GM12891 (cell line): ENCODE measurements around the gene TIGD2. TPM values are rescaled to one million over a fixed set of nuclear protein-coding genes. Genes with fewer than 3 reads are reported as not detected.
A peak's percentile ranks its signal among the peaks of the same experiment; 100 is the strongest.

Source experiments
- DNase-seq: peaks from one replicate; pipeline ENCODE4 v3.0.0; 2011; ENCODE audit warnings: low spot score; ENCODE audit not compliant: insufficient read length
- FAIRE-seq: peaks from 2 replicates; lab custom pipeline; 2011; peaks lifted over from hg19 to GRCh38; lab: Jason Lieb, UNC
- PAX5 ChIP-seq: IDR thresholded peaks from 2 replicates; pipeline ENCODE4 v1.6.1; 2011; ENCODE audit warnings: low read length, moderate library complexity, mild to moderate bottlenecking; ENCODE audit not compliant: insufficient read depth, severe bottlenecking
- POLR2A ChIP-seq: IDR thresholded peaks from 2 replicates; pipeline ENCODE4 v1.6.1; 2011; ENCODE audit warnings: low read depth, low read length, control low read depth
- POLR2AphosphoS5 ChIP-seq: IDR thresholded peaks from 2 replicates; pipeline ENCODE4 v1.6.1; 2011; ENCODE audit warnings: low read depth, low read length, control low read depth
- POU2F2 ChIP-seq: IDR thresholded peaks from 2 replicates; pipeline ENCODE4 v1.6.1; 2011; ENCODE audit warnings: low read depth, mild to moderate bottlenecking, control low read depth, low read length, moderate library complexity
- SPI1 ChIP-seq: IDR thresholded peaks from 2 replicates; pipeline ENCODE4 v1.6.1; 2011; ENCODE audit warnings: low read depth, low read length, control low read depth
- TAF1 ChIP-seq: IDR thresholded peaks from 2 replicates; pipeline ENCODE4 v1.6.1; 2011; ENCODE audit warnings: low read depth, low read length, control low read depth
- polyA plus RNA-seq: library from polyadenylated mRNA; unstranded; fragments of >200 nt; gene quantifications from one replicate; pipeline ENCODE4 v1.2.1, GENCODE V29; 2012; ENCODE audit warnings: low read depth, missing spikeins, inconsistent platforms; ENCODE audit not compliant: missing spikeins

The TIGD2 gene
- 1.8 TPM for polyA plus RNA-seq

GRCh38 chr4:89110986-89111832, at the start of gene TIGD2:
Gene TIGD2 (plus strand): TSS chr4:89111533. CDS start chr4:89112975, 1,442 bp downstream.
- peak; percentile 96 for DNase-seq
- FAIRE-seq: peak; percentile 87

DNA sequence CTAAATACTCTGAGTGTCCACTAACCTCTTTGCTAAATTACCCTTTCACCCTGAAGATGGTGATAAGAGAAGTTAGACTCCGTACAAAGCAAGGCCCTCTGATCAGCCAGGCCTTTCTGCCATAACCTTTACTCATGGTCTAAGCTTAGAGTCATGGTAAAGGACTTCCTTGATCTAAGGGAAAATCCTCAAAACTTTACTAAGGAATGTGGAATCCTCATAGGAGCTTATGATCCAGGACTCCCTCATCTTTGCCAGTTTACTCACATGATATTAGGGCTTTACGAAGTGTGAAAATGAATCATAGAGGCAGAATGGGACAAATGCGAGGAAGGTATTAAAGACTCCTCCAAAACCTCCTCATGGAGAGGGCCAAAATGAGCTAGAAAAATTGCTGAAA, 46.5 kb upstream of the TIGD2 start:
- no peak for FAIRE-seq
- DNase-seq: no peak
- TF ChIP-seq POLR2AphosphoS5 (no peak), TAF1 (no peak), SPI1 (no peak), PAX5 (no peak), POU2F2 (no peak), POLR2A (no peak)

More at GRCh38 chr4:89110986-89111832, at the start of gene TIGD2:
- TF ChIP-seq POLR2A (peak; percentile 62; the same call in 1 of the 2 replicates), TAF1 (peak; percentile 27; the same call in 1 of the 2 replicates), SPI1 (no peak), POU2F2 (no peak), PAX5 (no peak), POLR2AphosphoS5 (peak; percentile 80)

DNA sequence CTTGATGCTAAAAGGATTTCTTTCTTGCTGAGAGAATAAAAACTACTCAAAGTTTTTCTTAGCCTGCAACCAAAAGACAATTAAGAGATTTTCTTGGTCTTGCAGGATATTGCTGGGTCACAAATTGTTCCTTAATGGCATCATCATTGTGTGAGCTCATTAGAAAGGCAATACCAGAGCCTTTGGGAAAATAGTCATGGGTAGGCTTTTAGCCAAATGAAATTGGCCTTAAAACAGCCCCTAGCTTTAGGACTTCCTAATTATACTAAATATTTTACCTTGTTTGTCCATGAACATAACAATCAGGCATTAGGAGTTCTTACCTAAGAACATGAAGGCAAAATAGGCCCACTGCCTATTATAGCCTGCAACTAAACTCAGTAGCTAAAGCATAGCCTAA, 43.9 kb upstream of the TIGD2 start:
- no peak for DNase-seq
- FAIRE-seq: no peak
- TF ChIP-seq POLR2AphosphoS5 (no peak), POLR2A (no peak), POU2F2 (no peak), SPI1 (no peak), PAX5 (no peak), TAF1 (no peak)

DNA sequence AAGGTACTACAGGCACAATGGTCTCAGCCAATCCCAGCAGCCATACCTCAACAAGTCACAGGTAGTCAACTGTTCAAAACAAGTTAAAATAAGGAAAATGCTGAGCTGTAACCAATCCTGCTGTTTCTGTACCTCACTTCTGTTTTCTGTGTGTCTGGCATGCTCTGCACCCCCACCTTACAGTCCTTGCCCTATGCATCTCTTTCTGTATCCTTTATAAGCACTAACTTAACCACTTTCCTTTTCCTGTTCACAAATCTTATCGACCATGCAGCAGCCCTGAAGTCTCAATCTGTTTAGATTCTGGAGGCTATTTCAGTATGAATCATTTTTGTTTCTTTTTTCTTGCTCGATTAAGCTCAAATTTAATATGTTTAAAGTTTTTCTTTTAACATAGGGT, 41.9 kb upstream of the TIGD2 start:
- no peak for TF ChIP-seq POU2F2
- TF ChIP-seq SPI1: 0 out of 2 replicates have a peak, but pooled peaks have one; percentile 26
- no peak for TF ChIP-seq TAF1
- no peak for TF ChIP-seq POLR2A
- DNase-seq: no peak
- FAIRE-seq: peak; percentile 60

DNA sequence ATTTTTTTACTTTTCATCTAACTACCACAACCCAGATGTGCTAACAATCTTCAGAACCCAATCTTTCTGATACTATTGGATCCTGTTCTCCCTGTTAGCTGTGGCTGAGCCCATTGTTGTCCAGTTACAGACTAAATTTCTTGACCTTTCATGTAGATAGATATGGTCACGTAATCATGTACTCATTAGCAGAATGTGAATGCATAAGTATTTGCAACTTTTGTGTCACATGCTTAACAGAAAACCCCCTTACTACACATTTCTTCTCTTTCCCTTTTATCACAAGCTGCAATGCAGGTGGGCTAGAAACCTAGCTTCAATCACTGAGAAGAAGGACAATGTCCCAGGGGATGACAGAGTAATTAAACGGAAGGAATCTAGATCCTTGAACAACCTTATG, 41.3 kb upstream of the TIGD2 start:
- TF ChIP-seq SPI1 (no peak), POLR2AphosphoS5 (no peak), TAF1 (no peak), POU2F2 (no peak), POLR2A (no peak), PAX5 (no peak)
- DNase-seq: no peak
- no peak for FAIRE-seq

DNA sequence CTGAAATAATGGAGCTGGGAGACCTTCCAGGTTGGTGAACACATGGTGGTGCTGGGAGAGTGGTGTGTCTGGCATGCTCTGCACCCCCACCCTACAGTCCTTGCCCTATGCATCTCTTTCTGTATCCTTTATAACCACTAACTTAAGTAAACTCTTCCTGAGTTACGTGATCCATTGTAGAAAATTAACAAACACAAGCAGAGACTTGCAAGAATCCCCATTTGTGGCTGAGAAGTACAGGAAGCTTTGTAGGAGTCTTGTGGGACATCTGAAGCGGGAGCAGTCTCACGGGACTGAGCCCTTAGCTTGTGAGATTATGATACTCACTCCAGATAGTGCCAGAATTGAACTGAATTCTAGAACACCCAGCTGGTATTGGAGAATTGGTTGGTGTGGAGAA, 40.0 kb upstream of the TIGD2 start:
- FAIRE-seq: no peak
- no peak for DNase-seq
- TF ChIP-seq PAX5: no peak
- TF ChIP-seq SPI1: no peak
- TF ChIP-seq POLR2AphosphoS5: no peak
- TF ChIP-seq TAF1: no peak
- no peak for TF ChIP-seq POLR2A
- TF ChIP-seq POU2F2: no peak

DNA sequence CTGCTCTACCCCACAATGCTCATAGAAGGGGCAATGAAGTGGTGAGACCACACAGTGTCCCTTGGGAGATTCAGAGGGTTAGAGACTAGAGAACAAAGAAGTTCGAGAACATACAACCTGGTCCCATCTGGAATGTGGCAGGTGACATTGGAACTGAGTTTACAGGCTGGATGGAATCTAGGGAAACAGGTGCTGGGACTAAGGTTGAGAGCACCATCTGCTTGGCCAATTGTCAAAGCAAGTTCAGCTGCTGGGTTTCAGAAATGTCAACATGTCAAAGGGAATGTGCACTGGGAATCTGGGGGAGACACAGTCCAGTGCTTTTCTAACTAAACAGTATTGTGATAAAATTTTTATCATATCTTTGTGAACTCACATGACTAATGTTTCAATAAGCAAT, 38.4 kb upstream of the TIGD2 start:
- no peak for TF ChIP-seq POLR2A
- no peak for TF ChIP-seq POU2F2
- no peak for TF ChIP-seq SPI1
- no peak for TF ChIP-seq PAX5
- no peak for TF ChIP-seq POLR2AphosphoS5
- no peak for TF ChIP-seq TAF1
- DNase-seq (no peak), FAIRE-seq (no peak)

DNA sequence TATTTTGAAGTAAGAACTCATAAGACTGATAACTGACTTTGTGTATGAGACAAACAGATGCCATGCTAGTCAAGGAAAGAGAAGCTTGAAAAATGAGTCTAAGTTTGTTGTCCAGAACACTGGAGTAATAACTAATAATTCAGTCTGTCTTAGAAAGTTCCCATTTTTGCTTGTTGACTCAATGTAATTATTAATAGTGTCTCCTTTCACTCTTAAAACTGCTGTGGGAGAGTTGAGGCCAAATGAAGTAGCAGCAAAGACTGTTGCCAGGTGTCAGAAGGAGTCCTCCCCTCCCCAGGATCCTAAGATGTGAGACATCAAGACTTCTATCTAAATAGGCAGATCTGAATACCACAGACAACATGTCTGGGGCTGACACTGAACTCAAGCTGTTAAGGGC, 33.6 kb upstream of the TIGD2 start:
- TF ChIP-seq SPI1 (no peak), POLR2A (no peak), POLR2AphosphoS5 (no peak), POU2F2 (no peak), PAX5 (no peak), TAF1 (no peak)
- no peak for DNase-seq
- no peak for FAIRE-seq

DNA sequence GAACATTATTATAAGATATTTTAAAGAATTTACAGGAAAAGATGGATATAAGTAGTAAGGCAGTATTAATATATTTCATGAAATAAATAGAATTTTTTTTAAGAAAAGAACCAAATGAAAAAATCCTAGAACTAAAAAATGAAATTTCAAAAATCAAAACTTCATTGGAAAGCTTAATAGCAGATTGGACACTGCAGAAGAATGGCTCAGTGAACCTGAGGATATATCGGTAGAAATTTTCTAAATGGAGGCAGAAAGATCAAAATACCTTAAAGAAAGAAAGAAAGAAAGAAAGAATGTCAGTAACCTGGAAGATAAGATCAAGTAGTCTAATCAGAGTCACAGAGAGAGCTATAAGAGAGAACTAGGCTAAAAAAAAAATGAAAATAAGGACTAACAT, 33.0 kb upstream of the TIGD2 start:
- TF ChIP-seq SPI1: no peak
- no peak for TF ChIP-seq POLR2AphosphoS5
- TF ChIP-seq TAF1: no peak
- no peak for TF ChIP-seq POLR2A
- TF ChIP-seq PAX5: no peak
- no peak for TF ChIP-seq POU2F2
- FAIRE-seq: no peak

More for the DNA sequence above, 33.0 kb upstream of the TIGD2 start:
- DNase-seq: no peak
